Fibroblast of skin of abdomen (primary cell): ENCODE data around the gene NTSR2. TPM values are rescaled to one million over a fixed set of nuclear protein-coding genes. Genes with fewer than 3 reads are reported as not detected.

Experiments used
- DNase-seq: peaks from one replicate; pipeline ENCODE4 v3.0.0-alpha.2; 2013
- polyA plus RNA-seq, 2 experiments: library from polyadenylated mRNA; unstranded; fragments of 120-200 nt; gene quantifications; one replicate each; pipeline ENCODE4 v1.2.1, GENCODE V29; 2013; ENCODE audit not compliant: insufficient read length in 2 of 2

Gene NTSR2, protein sequence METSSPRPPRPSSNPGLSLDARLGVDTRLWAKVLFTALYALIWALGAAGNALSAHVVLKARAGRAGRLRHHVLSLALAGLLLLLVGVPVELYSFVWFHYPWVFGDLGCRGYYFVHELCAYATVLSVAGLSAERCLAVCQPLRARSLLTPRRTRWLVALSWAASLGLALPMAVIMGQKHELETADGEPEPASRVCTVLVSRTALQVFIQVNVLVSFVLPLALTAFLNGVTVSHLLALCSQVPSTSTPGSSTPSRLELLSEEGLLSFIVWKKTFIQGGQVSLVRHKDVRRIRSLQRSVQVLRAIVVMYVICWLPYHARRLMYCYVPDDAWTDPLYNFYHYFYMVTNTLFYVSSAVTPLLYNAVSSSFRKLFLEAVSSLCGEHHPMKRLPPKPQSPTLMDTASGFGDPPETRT
- polyA plus RNA-seq (2013, experiment 1 of 2; ENCODE audit: insufficient read length) = not detected
- not detected for polyA plus RNA-seq (2013, experiment 2 of 2; ENCODE audit: insufficient read length)

GRCh38 chr2:11669454-11670291 is at the start of gene NTSR2:
Gene NTSR2, minus strand, starts transcription at chr2:11670195. Its CDS starts 66 bp downstream, at chr2:11670129.
- DNase-seq = peak; percentile 51

DNA sequence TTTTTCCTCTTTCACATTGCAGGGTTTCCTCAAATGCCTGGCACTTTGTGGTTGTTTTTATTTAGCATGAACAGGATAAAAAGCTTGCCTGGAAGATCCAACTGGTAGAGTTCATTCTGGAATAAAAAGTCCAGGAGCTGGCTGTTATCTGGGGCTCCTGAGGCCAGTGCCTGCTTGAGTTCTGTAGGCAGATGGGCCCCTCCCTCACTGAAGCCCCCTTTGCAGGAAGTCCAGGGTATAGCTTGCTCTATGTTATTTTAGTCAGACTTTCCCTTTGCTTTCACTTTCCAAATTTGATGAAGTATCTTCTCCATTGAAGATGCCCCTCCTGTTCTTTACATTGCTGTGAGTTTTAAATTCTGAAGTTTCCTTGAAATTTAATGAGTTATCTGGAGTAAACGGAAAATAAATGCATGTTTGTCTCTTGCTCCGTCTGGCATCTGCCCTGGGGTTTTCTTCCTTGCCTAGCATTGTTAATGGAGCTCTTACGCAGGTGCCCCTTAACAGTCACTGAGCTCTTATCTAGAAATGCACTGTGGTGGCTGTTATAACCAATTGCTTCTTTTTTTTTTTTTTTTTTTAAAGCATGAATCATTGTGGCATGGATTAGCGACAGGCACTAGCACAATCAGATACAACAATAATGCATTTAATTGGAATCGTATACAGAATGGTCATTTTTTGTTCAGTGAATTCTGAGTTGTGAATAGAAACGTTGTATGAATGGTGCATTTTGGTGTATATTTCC is 49.4 kb upstream of the NTSR2 start:
- no peak for DNase-seq

GRCh38 chr2:11718606-11719005 is 48.6 kb upstream of the NTSR2 start:
- no peak for DNase-seq

DNA sequence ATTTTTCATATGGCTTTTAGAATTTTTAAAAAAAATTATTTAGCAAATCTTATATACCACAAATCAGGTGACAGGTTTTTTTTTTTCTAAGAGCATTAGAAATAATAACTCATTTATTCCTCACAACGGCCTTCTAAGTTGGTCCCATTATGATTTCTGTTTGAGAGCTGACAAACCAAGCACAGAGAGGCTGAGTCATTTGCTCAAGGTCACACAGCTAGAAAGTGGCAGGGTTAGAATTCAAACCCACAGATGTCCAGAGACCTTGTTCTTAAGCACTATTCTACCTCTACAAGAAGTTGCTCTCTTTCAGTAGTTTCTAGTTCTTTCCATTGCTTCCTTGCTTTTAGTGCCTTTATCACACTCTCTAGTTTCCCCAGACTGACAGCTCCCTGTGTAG is 47.6 kb upstream of the NTSR2 start:
- DNase-seq = no peak

- peak; percentile 39 for DNase-seq
These were observed 46.8 kb upstream of the NTSR2 start for GRCh38 chr2:11716689-11717321.

GRCh38 chr2:11715987-11716652 is 46.1 kb upstream of the NTSR2 start:
- DNase-seq = no peak

- no peak for DNase-seq
These were observed 43.8 kb upstream of the NTSR2 start for GRCh38 chr2:11713815-11714214.

DNA sequence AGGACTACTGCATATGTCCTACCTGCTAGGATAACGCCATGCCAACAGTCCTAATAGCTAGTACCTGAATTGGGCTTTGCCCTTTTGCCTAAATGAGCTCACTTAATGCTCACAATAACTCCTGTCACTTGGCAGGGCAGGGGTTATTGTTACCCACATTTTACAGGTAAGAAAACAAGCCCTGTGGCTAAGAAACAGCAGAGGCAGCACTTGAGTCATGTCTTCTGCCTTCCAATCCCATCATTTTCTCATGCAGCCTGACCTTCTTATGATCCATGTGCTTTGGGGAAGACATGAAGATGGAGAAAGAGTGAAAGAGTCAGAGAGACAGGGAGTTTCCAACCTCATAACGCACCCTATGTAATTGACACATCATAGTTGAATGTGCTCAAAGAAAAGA is 42.9 kb upstream of the NTSR2 start:
- no peak for DNase-seq

DNA sequence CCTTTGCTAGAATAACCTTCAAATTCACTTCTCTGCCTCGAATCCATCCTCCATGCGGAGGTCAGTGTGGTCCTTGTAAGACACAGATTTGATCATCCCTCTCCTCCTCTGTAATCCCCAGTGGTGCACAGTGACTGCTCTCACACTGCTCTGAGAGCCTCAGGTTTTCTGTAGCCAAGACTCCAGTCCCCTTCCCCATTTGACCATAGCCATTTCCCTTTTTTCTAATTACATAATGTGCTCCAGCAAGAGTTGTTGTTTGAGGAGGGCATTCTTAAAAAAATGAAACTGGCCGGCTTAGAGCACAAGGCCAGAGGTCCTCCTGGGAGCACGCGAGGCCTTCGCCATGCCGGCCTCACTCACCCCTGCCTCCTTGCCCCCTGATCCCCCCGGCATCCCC is 41.8 kb upstream of the NTSR2 start:
- no peak for DNase-seq

DNA sequence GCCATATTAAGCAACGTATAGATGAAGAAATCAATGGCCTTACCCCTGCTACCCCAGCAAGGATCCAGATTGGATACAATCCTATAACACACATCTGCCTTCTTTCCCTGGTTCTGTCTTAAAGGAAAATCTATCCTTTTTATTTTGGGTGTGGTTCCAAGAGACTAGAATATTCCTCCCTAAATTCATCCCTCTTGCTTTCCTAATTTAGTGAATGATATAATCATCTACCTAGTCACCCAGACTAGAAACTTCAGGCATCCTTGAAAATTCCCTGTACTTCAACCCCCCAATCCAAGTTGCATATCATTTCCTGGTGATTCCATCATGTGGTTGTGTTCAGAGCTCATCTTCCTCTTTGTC is 41.3 kb upstream of the NTSR2 start:
- DNase-seq = no peak

GRCh38 chr2:11710632-11711353 is 40.8 kb upstream of the NTSR2 start:
- peak; percentile 48 for DNase-seq

DNA sequence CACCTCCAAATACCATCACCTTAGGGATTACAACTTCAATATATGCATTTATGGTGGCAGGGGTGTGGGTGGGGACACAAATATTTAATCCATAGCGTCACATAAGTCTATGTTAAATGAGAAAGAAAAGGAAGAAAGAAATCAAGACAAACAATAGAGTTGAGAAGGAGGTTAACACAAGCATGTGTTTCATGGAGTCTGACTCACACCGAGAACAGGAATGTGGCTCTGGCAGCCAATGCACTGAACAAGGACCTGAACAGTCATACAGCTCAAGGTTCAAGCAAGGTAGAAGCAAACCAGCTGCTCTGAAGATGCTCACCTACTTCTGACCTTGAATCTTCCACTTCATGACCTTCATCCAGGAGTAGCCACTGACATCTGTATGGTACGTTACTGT is 40.2 kb upstream of the NTSR2 start:
- DNase-seq = peak; percentile 84

DNA sequence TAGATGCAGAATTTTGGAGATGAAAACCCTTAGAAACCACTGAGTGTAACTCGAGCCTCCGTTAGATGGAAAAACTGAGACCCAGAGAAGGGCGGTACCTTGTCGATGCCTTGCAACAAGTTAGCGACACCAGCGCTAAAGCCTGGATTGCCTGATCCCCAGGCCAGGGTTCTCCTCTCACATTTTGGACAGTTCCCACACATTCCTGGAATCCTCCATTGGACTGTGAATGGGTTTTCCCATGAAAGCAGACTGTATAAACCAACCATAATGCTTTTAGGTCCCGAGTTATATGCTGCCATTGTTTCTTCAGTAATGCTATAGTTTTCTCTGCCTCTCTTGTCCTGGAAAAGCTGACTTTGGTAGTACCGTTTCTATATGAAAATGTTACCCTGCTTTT is 39.3 kb upstream of the NTSR2 start:
- no peak for DNase-seq

DNA sequence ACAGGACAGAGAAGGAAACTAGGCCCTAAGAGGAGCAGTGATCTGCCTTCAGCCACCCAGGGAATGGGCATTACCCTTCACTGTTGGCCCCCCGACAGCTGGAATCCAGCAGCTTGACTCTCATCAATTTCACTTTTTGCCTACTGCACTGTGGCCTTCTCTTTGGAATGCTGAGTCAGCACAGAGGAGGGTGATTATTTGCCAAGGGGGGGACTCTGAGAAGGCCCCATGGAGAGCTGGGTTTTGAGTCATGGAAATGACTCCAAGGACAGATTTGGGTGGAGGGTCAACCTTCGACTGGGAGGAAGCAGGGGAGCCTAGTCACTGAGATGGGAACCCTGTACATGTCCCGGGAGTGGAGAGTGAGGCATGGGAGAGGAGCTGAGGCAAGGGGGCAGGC is 38.1 kb upstream of the NTSR2 start:
- DNase-seq = peak; percentile 45

- DNase-seq = no peak
These were observed 35.7 kb upstream of the NTSR2 start for GRCh38 chr2:11705711-11706110.

DNA sequence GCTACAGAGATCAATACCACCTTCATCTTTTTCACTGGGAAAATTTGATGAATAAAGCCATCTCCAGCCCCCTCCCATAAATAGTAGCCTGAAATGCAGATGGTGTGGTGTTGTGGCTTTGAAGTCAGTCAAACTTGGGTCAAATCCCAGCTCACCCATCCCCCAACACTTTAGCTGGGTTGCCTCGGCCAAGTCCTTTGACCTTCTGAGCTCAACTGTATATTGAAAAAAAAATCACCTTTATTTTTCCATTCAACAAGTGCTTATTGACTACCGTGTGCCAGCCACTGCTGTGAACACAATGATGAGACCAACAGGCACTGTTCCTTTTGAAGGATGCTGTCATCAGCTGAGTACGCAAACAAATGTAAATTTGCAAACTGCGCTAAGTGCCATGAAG is 35.1 kb upstream of the NTSR2 start:
- DNase-seq = no peak

DNA sequence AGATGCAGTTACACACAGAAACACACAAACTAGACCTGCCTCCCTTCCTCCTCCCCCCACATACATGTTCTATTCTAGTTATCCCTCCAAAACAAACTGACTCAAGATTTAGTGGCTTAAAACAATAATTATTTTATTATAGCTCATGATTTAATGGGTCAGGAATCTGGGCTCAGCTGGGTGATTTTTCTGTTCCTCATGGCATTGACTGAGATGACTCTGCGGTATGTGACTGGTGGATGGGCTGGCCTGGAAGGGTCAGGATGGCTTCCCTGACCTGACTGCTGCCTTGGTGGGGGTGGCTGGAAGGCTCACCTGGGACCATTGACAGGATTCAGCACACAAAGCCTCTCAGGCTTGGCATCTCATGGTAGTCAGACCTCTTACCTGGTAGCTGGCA is 33.7 kb upstream of the NTSR2 start:
- DNase-seq = peak; percentile 29

GRCh38 chr2:11702946-11703345 is 33.0 kb upstream of the NTSR2 start:
- no peak for DNase-seq

GRCh38 chr2:11701751-11702301 is 31.8 kb upstream of the NTSR2 start:
- DNase-seq = no peak

- DNase-seq = no peak
These were observed 31.2 kb upstream of the NTSR2 start for GRCh38 chr2:11701206-11701605.
